CD14-positive monocyte (primary cell): ENCODE data around the gene ANKRD30A. TPM values are rescaled to one million over a fixed set of nuclear protein-coding genes. Genes with fewer than 3 reads are reported as not detected.

Experiments used
- DNase-seq, 3 donors: peaks; one replicate each; pipeline ENCODE4 v3.0.0-alpha.2; 2011 to 2022
- H2AFZ ChIP-seq: 2 replicates; pipeline ENCODE4 v1.6.0; 2012; ENCODE audit warnings: mild to moderate bottlenecking, low read depth, low read length, inconsistent platforms; ENCODE audit not compliant: insufficient read depth, poor library complexity, severe bottlenecking
- H3K27ac ChIP-seq, 2 donors: 1 replicate in 1 of 2; 2 replicates in 1 of 2; pipeline ENCODE4 v1.5.1; 2012 to 2013; ENCODE audit warnings: low read length in 2 of 2, control low read depth in 1 of 2, inconsistent platforms in 1 of 2, low read depth in 1 of 2, mild to moderate bottlenecking in 1 of 2
- H3K27me3 ChIP-seq, 2 donors: one replicate each; pipeline versions ENCODE4 v1.6.0 to v1.6.1; 2011 to 2013; ENCODE audit warnings: low read length in 2 of 2; ENCODE audit not compliant: control insufficient read depth in 2 of 2, insufficient read depth in 2 of 2
- H3K36me3 ChIP-seq, 2 donors: replicated peaks in 1 of 2; 1 replicate in 1 of 2; 2 replicates in 1 of 2; pipeline versions ENCODE4 v1.5.1 to v1.6.1; 2012 to 2013; ENCODE audit warnings: low read length in 2 of 2, control low read depth in 1 of 2, inconsistent platforms in 1 of 2, mild to moderate bottlenecking in 1 of 2; ENCODE audit not compliant: insufficient read depth in 2 of 2, control insufficient read depth in 1 of 2
- H3K4me1 ChIP-seq, 2 donors: 1 replicate in 1 of 2; 2 replicates in 1 of 2; pipeline versions ENCODE4 v1.5.1 to v1.6.1; 2012 to 2013; ENCODE audit warnings: low read length in 2 of 2, control low read depth in 1 of 2, inconsistent platforms in 1 of 2, mild to moderate bottlenecking in 1 of 2, moderate library complexity in 1 of 2; ENCODE audit not compliant: insufficient read depth in 2 of 2, control insufficient read depth in 1 of 2
- H3K4me2 ChIP-seq: replicated peaks from 2 replicates; pipeline ENCODE3; 2012; ENCODE audit warnings: low read length, moderate library complexity, mild to moderate bottlenecking; ENCODE audit not compliant: poor library complexity, severe bottlenecking; ENCODE audit errors: extremely low read depth
- H3K4me3 ChIP-seq, 3 experiments: fragments of 200-600 bp in 1 of 3; sonication (generic) in 1 of 3; replicated peaks in 1 of 3; 1 replicate in 2 of 3; 2 replicates in 1 of 3; pipeline ENCODE4 v1.5.1; 2011 to 2013; ENCODE audit warnings: low read length in 3 of 3, mild to moderate bottlenecking in 3 of 3, control low read depth in 2 of 3, low read depth in 2 of 3, inconsistent platforms in 1 of 3, moderate library complexity in 1 of 3
- H3K79me2 ChIP-seq: 2 replicates; pipeline ENCODE4 v1.6.0; 2012; ENCODE audit warnings: mild to moderate bottlenecking, control low read depth, inconsistent platforms, low read length, moderate library complexity; ENCODE audit not compliant: insufficient read depth
- H3K9ac ChIP-seq: 2 replicates; pipeline ENCODE4 v1.6.0; 2017; ENCODE audit warnings: low read length, mild to moderate bottlenecking; ENCODE audit not compliant: insufficient read depth, poor library complexity, severe bottlenecking
- H3K9me3 ChIP-seq, 2 donors: replicated peaks in 1 of 2; 1 replicate in 1 of 2; 2 replicates in 1 of 2; pipeline versions ENCODE4 v1.5.1 to v1.6.1; 2012 to 2013; ENCODE audit warnings: low read length in 2 of 2, control low read depth in 1 of 2; ENCODE audit not compliant: control insufficient read depth in 1 of 2, insufficient read depth in 1 of 2
- H4K20me1 ChIP-seq: 2 replicates; pipeline ENCODE4 v1.6.0; 2012; ENCODE audit warnings: mild to moderate bottlenecking, low read length, control low read depth, moderate library complexity; ENCODE audit not compliant: insufficient read depth
- H3K27ac Mint-ChIP-seq, 7 donors: one replicate each; pipeline ENCODE4 v1.8.0; 2020; ENCODE audit warnings: mild to moderate bottlenecking in 7 of 7, mixed read lengths in 7 of 7, moderate library complexity in 6 of 7, inconsistent platforms in 2 of 7
- H3K27me3 Mint-ChIP-seq, 3 donors: one replicate each; pipeline ENCODE4 v1.8.0; 2021 to 2022; ENCODE audit warnings: low read depth in 3 of 3, mild to moderate bottlenecking in 3 of 3, mixed read lengths in 3 of 3, moderate library complexity in 3 of 3, inconsistent platforms in 1 of 3
- H3K36me3 Mint-ChIP-seq, 2 donors: one replicate each; pipeline ENCODE4 v1.8.0; 2020; ENCODE audit warnings: mixed read lengths in 2 of 2, inconsistent platforms in 1 of 2, mild to moderate bottlenecking in 1 of 2
- H3K4me1 Mint-ChIP-seq: one replicate; pipeline ENCODE4 v1.8.0; 2020; ENCODE audit warnings: mild to moderate bottlenecking, mixed read lengths
- H3K4me3 Mint-ChIP-seq, 2 donors: one replicate each; pipeline ENCODE4 v1.8.0; 2020; ENCODE audit warnings: mild to moderate bottlenecking in 2 of 2, mixed read lengths in 2 of 2, moderate library complexity in 1 of 2
- H3K9me3 Mint-ChIP-seq, 7 donors: one replicate each; pipeline ENCODE4 v1.8.0; 2020 to 2022; ENCODE audit warnings: mixed read lengths in 7 of 7, mild to moderate bottlenecking in 6 of 7, moderate library complexity in 6 of 7, inconsistent platforms in 2 of 7
- WGBS: methylation state at CpG from one replicate; pipeline ENCODE4 v1.1.5; 2013; ENCODE audit warnings: missing lambda C conversion rate; ENCODE audit not compliant: insufficient coverage; 5-methylcytosine and 5-hydroxymethylcytosine counted together
- intact Hi-C, 2 donors: fragments of 100-400 bp; cut with micrococcal nuclease; formaldehyde crosslinking; loops; one replicate each; pipeline versions ENCODE4 v1.15.0 to v1.15.1; 2023
- polyA plus RNA-seq, 3 donors: library from polyadenylated mRNA; depleted of rRNA in 1 of 3; unstranded in 2 of 3; stranded (reverse) in 1 of 3; fragments of 300-500 nt in 2 of 3; fragments of >200 nt in 1 of 3; fragmentation: Illumina TruSeq in 2 of 3; gene quantifications; 1 replicate in 2 of 3; 2 replicates in 1 of 3; pipeline ENCODE4 v1.2.3, GENCODE V29; 2012 to 2021
- TF ChIP-seq, protein P1 (sequence below): fragments of 200-600 bp; IDR thresholded peaks from one replicate; pipeline ENCODE4 v1.8.0; 2022; ENCODE audit warnings: antibody characterized with exemption, mild to moderate bottlenecking

ANKRD30A gene
- polyA plus RNA-seq, 3 donors = not detected

GRCh38 chr10:37344413-37344812, 219.0 kb downstream of the ANKRD30A start:
- no peak overlapping the region for H3K27ac ChIP-seq
- H3K79me2 ChIP-seq = no peaks in the 10 kb centered on the region
- no peak overlapping the region for H3K4me2 ChIP-seq
- H3K36me3 ChIP-seq = no peaks in the 10 kb centered on the region
- H2AFZ ChIP-seq = no peak overlapping the region
- Mint-ChIP-seq H3K4me3 (no peak overlapping the region), H3K4me1 (no peaks in the 10 kb centered on the region), H3K36me3 (no peaks in the 10 kb centered on the region), H3K27me3 (no peaks in the 10 kb centered on the region), H3K27ac (peak overlapping the region in 1 of 7 donors; percentile 16), H3K9me3 (peaks cover 5 to 27% (median 13%) of the 10 kb centered on the region in 7 donors)
- H3K9me3 ChIP-seq = peaks cover 24 to 38% of the 10 kb centered on the region in 2 donors
- H3K4me1 ChIP-seq = no peaks in the 10 kb centered on the region
- no peak overlapping the region for H3K9ac ChIP-seq
- TF ChIP-seq, protein P1, sequence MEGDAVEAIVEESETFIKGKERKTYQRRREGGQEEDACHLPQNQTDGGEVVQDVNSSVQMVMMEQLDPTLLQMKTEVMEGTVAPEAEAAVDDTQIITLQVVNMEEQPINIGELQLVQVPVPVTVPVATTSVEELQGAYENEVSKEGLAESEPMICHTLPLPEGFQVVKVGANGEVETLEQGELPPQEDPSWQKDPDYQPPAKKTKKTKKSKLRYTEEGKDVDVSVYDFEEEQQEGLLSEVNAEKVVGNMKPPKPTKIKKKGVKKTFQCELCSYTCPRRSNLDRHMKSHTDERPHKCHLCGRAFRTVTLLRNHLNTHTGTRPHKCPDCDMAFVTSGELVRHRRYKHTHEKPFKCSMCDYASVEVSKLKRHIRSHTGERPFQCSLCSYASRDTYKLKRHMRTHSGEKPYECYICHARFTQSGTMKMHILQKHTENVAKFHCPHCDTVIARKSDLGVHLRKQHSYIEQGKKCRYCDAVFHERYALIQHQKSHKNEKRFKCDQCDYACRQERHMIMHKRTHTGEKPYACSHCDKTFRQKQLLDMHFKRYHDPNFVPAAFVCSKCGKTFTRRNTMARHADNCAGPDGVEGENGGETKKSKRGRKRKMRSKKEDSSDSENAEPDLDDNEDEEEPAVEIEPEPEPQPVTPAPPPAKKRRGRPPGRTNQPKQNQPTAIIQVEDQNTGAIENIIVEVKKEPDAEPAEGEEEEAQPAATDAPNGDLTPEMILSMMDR = no peak
- H3K27me3 ChIP-seq = no peaks in the 10 kb centered on the region
- WGBS = 91% methylated on average over 2 of the region's 2 CpGs
- no peak for DNase-seq
- no peaks in the 10 kb centered on the region for H4K20me1 ChIP-seq
- intact Hi-C loops = no loop called here
- no peak overlapping the region for H3K4me3 ChIP-seq

DNA sequence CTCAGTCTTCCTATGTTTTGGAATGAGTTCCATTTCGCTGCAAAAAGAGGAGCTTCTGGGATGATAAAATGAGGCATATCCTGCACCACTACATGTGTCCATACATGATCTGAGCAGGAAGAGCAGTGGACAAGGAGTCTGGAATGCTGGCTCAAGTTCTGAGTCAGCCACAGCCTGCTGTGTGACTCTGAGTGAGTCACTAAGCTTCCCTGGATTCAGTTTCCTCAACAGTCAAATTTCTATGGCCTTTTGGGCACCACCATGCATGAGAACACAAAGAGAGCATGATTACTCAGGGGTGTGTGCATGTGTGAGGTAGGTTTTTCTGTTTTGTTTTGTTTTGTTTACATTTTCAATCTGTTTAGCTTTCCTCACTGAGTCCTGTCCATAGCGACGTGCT, 254.6 kb downstream of the ANKRD30A start:
- Histone ChIP-seq H3K9me3 (peaks cover 40 to 58% of the 10 kb centered on the region in 2 donors), H3K27ac (no peak overlapping the region), H3K4me3 (no peak overlapping the region), H3K27me3 (no peaks in the 10 kb centered on the region), H3K4me1 (no peaks in the 10 kb centered on the region), H2AFZ (no peak overlapping the region), H3K4me2 (no peak overlapping the region), H3K79me2 (no peaks in the 10 kb centered on the region), H3K36me3 (no peaks in the 10 kb centered on the region), H4K20me1 (no peaks in the 10 kb centered on the region), H3K9ac (no peak overlapping the region)
- WGBS = 94% methylated on average over 2 of the region's 3 CpGs
- Mint-ChIP-seq H3K36me3 (no peaks in the 10 kb centered on the region), H3K9me3 (peaks cover 5 to 50% (median 15%) of the 10 kb centered on the region in 7 donors), H3K27ac (no peak overlapping the region), H3K4me1 (no peaks in the 10 kb centered on the region), H3K27me3 (peaks cover 0 to 1% (median 0%) of the 10 kb centered on the region in 3 donors), H3K4me3 (no peak overlapping the region)
- intact Hi-C loops = no loop called here
- TF ChIP-seq, protein P1 = no peak
- DNase-seq = no peak
